Naive B cell (primary cell): ENCODE measurements around the gene METTL3. TPM values are rescaled to one million over a fixed set of nuclear protein-coding genes. Genes with fewer than 3 reads are reported as not detected.

Source experiments
- ATAC-seq, 2 donors: fragments of 150-1000 bp; cut with Tn5 transposase; 2 replicates each; pipeline ENCODE4 v1.10.0; 2021; ENCODE audit warnings: low read depth in 2 of 2, mild to moderate bottlenecking in 2 of 2, moderate library complexity in 2 of 2
- DNase-seq: peaks from one replicate; pipeline ENCODE4 v3.0.0; 2022
- H3K27ac Mint-ChIP-seq, 6 donors: one replicate each; pipeline ENCODE4 v1.8.0; 2020 to 2022; ENCODE audit warnings: mild to moderate bottlenecking in 6 of 6, mixed read lengths in 6 of 6, moderate library complexity in 5 of 6, inconsistent platforms in 2 of 6
- H3K27me3 Mint-ChIP-seq, 3 donors: one replicate each; pipeline ENCODE4 v1.8.0; 2021 to 2022; ENCODE audit warnings: mixed read lengths in 3 of 3, mild to moderate bottlenecking in 1 of 3
- H3K36me3 Mint-ChIP-seq, 2 donors: one replicate each; pipeline ENCODE4 v1.8.0; 2020 to 2022; ENCODE audit warnings: mixed read lengths in 2 of 2, inconsistent platforms in 1 of 2, mild to moderate bottlenecking in 1 of 2
- H3K4me1 Mint-ChIP-seq, 3 donors: one replicate each; pipeline ENCODE4 v1.8.0; 2020 to 2022; ENCODE audit warnings: mixed read lengths in 3 of 3, inconsistent platforms in 1 of 3, mild to moderate bottlenecking in 1 of 3, moderate library complexity in 1 of 3
- H3K4me3 Mint-ChIP-seq, 8 donors: one replicate each; pipeline ENCODE4 v1.8.0; 2020 to 2022; ENCODE audit warnings: mild to moderate bottlenecking in 8 of 8, mixed read lengths in 8 of 8, moderate library complexity in 8 of 8, inconsistent platforms in 2 of 8
- H3K9me3 Mint-ChIP-seq, 7 donors: one replicate each; pipeline ENCODE4 v1.8.0; 2020 to 2022; ENCODE audit warnings: mixed read lengths in 7 of 7, mild to moderate bottlenecking in 5 of 7, inconsistent platforms in 2 of 7, moderate library complexity in 1 of 7
- polyA plus RNA-seq, 6 donors: library from polyadenylated mRNA; unstranded; fragments of 300-500 nt; fragmentation: Illumina TruSeq; gene quantifications; one replicate each; pipeline ENCODE4 v1.2.3, GENCODE V29; 2021; ENCODE audit warnings: low read depth in 6 of 6

The METTL3 gene
- polyA plus RNA-seq, 6 donors from 2014 or later = 16.4 to 26.5 (median 24.5) TPM

DNA sequence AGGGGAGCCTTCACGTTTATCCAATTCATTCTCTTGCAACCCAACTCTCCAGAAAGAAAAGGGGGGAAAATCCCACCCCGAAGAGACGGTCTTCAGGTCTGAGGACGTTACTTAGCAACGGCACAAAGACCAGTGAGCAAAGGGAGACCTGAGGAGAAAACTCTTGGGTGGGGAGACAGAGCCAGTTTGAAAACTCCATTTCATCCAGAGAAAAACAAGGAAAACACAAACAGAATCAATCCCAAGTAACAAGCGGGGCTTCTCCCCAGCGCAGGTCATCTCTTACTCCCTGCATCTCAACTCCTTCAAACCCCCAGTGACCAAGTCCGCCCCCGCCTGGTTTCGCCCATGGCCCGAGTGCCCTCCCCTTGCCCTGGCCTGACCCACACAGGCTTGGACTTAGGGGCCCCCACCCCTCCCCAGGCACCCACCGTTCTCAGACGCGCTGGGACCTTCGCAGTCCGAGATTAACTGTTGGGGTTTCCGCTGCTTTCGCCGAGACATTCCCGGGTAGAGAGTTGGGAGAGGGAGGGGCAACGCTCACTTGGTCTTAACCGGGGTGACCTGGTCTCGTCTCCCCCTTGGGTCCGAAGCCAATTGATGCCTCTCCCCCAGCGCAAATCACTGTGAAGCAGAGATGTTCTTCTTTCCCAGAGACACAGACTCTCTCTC lies 25.4 kb upstream of the METTL3 start:
- H3K27ac Mint-ChIP-seq = peak overlapping the region in 1 of 6 donors; percentile 43
- H3K36me3 Mint-ChIP-seq = peaks cover 0 to 4% of the 10 kb centered on the region in 2 donors
- peaks cover 7 to 13% (median 8%) of the 10 kb centered on the region in 3 donors for H3K4me1 Mint-ChIP-seq
- no peaks in the 10 kb centered on the region for H3K9me3 Mint-ChIP-seq
- no peak for DNase-seq
- H3K27me3 Mint-ChIP-seq = peaks cover 63 to 75% (median 73%) of the 10 kb centered on the region in 3 donors
- ATAC-seq = peak in 1 of 2 donors; percentile 14
- peak overlapping the region in 5 of 8 donors; percentile 20 to 85 (median 29) for H3K4me3 Mint-ChIP-seq

DNA sequence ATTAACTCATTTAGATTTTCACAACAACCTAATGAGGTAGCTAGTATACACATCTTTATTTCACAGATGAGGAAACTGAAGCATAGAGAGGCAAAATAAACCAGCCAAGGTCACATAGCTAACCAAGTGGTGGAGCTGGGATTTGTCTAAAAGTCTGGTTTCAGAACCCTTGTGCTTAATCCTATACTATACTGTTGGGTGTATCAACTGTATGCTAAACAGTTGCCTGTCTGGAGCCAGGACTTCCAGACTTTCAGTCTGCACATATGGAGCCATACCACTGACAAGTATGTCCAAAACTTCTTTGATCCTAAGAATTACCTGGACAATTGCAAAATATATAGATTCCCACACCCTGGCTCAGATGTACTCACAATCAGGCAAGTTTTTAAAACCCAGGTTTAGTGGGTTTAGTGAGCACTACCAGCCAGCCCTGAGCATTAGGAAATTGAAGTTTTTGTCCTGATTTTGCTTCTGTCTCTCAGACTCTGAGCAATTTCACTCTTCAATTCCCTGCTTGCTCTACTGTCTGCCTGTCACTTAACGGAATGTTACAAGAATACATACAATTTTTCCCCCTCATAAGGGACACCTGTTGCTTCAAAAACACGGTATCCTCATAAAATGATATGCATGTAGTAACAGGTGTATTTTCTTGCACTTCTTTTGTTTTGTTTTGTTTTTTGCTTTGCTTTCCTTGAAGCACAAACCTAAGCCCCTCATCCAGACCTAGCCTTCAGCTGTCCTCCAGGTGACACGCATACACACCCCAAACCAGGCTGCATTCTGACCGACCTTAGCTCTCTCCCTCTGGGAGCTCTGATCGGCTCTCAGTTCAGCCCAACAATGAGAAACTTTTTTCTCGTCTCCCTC lies 24.6 kb upstream of the METTL3 start:
- H3K9me3 Mint-ChIP-seq = no peaks in the 10 kb centered on the region
- H3K27me3 Mint-ChIP-seq = peaks cover 63 to 75% (median 68%) of the 10 kb centered on the region in 3 donors
- H3K27ac Mint-ChIP-seq = no peak overlapping the region
- H3K36me3 Mint-ChIP-seq = peaks cover 0 to 4% of the 10 kb centered on the region in 2 donors
- H3K4me3 Mint-ChIP-seq = peak overlapping the region in 2 of 8 donors; percentile 30 to 65
- ATAC-seq (no peak), DNase-seq (no peak)
- peaks cover 7 to 13% (median 8%) of the 10 kb centered on the region in 3 donors for H3K4me1 Mint-ChIP-seq

DNA sequence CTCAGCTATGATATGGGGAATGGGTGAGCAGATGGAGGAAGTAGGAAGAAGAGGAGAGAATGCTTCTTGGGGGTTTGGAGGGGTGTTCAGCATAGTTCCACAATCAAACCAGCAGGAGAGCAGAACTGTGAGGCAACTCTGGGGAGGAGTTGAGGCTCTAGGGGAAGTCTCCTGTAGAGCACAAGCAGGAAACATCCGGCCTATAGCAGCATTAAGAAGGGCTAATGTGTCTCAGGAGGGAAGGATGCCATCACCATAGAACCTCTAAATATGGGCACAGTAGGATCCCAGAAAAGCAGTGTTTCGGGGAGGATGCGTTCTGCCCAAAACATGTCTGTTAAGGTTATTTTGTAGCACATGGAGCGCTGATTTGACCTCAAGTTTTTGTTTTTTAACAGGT lies 23.4 kb upstream of the METTL3 start:
- DNase-seq (no peak), ATAC-seq (no peak)

DNA sequence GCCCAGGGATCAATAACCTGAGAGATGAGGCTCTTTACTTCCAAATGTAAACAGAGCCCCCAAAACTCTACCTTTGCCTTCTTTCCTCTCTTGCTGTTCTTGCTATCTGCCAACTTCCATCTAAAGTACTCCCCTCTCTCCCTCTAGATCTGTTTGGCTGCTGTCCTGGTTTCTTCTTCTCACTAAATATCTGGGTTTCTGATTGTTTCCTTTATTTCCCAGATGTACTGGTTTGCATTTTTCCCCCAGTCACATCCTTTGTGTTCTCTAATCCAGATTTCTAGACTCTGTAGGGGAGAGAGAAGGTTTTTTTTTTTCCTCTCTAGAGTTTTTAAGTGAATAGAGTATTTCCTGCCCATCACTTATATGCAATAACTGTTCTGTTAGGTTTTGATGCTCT lies 22.2 kb upstream of the METTL3 start:
- Mint-ChIP-seq H3K36me3 (peaks cover 0 to 2% of the 10 kb centered on the region in 2 donors), H3K27me3 (peaks cover 51 to 57% (median 53%) of the 10 kb centered on the region in 3 donors), H3K4me1 (peaks cover 7 to 13% (median 8%) of the 10 kb centered on the region in 3 donors), H3K27ac (no peak overlapping the region), H3K9me3 (no peaks in the 10 kb centered on the region), H3K4me3 (no peak overlapping the region)
- ATAC-seq (no peak), DNase-seq (no peak)

More for the DNA sequence above, 23.4 kb upstream of the METTL3 start:
- peaks cover 59 to 70% (median 66%) of the 10 kb centered on the region in 3 donors for H3K27me3 Mint-ChIP-seq
- no peak overlapping the region for H3K4me3 Mint-ChIP-seq
- H3K36me3 Mint-ChIP-seq = peaks cover 0 to 4% of the 10 kb centered on the region in 2 donors
- H3K27ac Mint-ChIP-seq = no peak overlapping the region
- H3K4me1 Mint-ChIP-seq = peaks cover 7 to 13% (median 8%) of the 10 kb centered on the region in 3 donors
- no peaks in the 10 kb centered on the region for H3K9me3 Mint-ChIP-seq

DNA sequence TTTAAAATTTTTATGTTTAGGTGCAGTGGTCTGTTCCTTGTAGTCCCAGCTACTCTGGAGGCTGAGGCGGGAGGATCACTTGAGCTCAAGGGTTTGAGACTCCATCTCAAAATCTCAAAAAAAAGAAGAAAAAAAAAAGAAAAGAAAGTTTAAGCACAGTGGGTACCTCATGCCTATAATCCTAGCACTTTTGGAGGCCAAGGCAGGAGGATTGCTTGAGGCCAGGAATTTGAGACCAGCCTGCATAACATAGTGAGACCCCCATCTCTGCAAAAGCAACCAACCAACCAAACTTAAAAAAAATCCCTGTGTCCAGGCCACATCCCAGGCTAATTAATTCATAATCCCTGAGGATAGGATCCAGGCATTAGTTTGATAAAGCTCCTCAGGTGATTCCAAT lies 18.4 kb upstream of the METTL3 start:
- DNase-seq (no peak), ATAC-seq (no peak)
- Mint-ChIP-seq H3K4me1 (peaks cover 11 to 14% (median 13%) of the 10 kb centered on the region in 3 donors), H3K27ac (no peak overlapping the region), H3K27me3 (peaks cover 22 to 32% (median 22%) of the 10 kb centered on the region in 3 donors), H3K9me3 (peaks cover 0 to 1% (median 0%) of the 10 kb centered on the region in 7 donors), H3K36me3 (no peaks in the 10 kb centered on the region), H3K4me3 (no peak overlapping the region)

DNA sequence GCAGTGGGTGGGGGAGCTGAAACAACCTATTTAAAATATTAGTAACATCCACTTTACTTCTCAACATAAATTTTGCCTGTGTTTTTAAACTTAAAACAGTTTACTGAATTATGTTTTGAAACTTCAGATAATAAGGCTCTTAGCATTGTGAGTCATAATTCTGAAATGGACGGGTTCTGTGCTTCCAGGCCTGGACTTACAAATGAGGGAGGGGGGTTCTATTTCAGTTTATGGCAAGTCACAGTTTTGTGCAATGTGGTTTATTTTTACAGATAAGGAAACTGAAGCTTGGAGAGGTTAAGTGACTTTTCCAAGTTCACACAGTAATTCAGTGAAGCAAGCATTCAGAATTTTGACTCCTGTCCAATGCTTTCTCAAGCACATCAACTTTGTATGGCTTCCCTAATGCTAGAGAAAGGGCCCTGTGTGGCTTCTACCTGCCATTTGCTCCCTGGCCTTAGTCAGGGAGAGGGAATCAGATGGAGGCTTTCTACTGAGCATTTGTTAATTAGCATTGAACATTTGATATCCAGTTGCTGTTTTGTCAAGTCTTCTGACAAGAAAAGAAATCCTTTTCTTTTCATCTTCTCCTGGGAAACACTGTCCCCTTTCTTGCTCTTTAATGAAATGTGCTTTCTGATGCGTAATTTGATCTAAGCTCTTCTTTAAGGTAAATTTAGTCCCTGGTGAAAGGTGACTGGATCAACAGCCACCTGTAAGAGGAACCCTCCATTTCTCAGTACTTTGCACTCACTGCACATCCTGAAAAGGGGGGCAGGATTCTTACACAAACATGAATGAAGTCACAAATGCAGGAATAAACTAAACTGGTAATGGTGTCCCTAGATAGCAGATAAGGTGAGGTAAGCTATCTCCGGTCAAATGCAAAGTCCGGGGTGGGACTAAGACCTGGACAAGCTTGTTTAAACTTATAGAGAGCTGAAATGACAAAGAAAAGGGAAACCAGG lies 17.5 kb upstream of the METTL3 start:
- Mint-ChIP-seq H3K4me3 (peak overlapping the region in 1 of 8 donors; percentile 43), H3K9me3 (peaks cover 0 to 1% (median 0%) of the 10 kb centered on the region in 7 donors)
- no peak for ATAC-seq

DNA sequence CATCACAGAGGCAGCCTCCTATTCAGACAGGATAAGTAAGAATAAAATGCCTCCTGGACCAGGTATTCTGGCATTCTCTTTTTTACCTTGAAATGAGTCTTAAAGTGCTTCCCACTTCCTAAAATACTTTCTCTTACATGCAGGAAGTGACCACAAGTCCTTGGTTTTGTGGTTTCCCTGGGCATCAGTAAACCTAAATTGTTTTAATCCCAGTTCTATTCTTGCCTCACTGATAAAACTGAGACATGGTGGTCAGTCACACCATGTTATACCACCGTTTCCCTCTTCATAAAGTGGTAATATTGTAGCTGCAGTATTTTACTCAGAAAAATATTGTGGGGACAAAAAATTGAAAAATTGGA lies 16.2 kb upstream of the METTL3 start:
- peak overlapping the region in 2 of 6 donors; percentile 78 to 83 for H3K27ac Mint-ChIP-seq
- H3K27me3 Mint-ChIP-seq = peaks cover 9 to 23% (median 19%) of the 10 kb centered on the region in 3 donors
- no peak for DNase-seq
- peaks cover 0 to 1% (median 0%) of the 10 kb centered on the region in 7 donors for H3K9me3 Mint-ChIP-seq
- peaks cover 11 to 14% (median 13%) of the 10 kb centered on the region in 3 donors for H3K4me1 Mint-ChIP-seq
- no peaks in the 10 kb centered on the region for H3K36me3 Mint-ChIP-seq
- ATAC-seq = no peak
- H3K4me3 Mint-ChIP-seq = peak overlapping the region; percentile 75 to 95 (median 84)

More for the DNA sequence above, 17.5 kb upstream of the METTL3 start:
- peaks cover 15 to 24% (median 18%) of the 10 kb centered on the region in 3 donors for H3K27me3 Mint-ChIP-seq
- no peaks in the 10 kb centered on the region for H3K36me3 Mint-ChIP-seq
- H3K27ac Mint-ChIP-seq = peak overlapping the region in 1 of 6 donors; percentile 21
- no peak for DNase-seq
- peaks cover 11 to 14% (median 13%) of the 10 kb centered on the region in 3 donors for H3K4me1 Mint-ChIP-seq

DNA sequence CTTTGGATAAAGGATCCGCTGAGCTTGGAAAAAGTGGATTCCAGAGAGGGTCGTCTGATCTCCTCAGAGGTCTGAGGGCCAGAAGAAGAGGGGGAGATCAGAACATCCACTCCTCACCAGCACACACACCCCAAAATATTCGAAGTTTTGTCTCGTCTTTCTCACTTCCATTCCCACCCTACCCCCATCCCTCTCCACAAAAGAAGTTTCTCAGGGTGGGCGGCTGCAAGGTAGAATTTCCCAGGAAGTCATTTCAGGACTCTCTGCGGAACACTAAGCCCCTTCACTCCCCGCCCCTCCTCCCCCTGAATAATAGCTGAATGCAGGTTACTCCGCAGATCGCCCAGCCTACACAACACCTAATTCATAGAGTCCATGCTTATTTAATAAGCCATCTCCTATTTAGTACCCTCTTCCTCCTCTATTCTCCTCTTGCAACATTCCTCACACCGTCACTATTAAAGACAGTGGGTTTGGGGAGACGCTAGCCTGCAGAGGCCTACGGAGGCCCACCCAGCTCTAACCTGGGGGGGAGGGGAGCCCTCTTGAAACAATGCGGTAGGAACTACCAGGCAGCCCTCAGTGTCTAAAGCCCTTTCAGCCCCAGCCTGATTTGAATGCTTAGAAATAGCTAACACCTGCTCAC lies 15.7 kb upstream of the METTL3 start:
- no peak for DNase-seq
- no peak for ATAC-seq
- Mint-ChIP-seq H3K4me1 (peaks cover 11 to 14% (median 13%) of the 10 kb centered on the region in 3 donors), H3K4me3 (peak overlapping the region; percentile 75 to 95 (median 84)), H3K36me3 (no peaks in the 10 kb centered on the region), H3K9me3 (peaks cover 0 to 1% (median 0%) of the 10 kb centered on the region in 7 donors), H3K27ac (peak overlapping the region in 2 of 6 donors; percentile 78 to 83), H3K27me3 (peaks cover 4 to 22% (median 19%) of the 10 kb centered on the region in 3 donors)

DNA sequence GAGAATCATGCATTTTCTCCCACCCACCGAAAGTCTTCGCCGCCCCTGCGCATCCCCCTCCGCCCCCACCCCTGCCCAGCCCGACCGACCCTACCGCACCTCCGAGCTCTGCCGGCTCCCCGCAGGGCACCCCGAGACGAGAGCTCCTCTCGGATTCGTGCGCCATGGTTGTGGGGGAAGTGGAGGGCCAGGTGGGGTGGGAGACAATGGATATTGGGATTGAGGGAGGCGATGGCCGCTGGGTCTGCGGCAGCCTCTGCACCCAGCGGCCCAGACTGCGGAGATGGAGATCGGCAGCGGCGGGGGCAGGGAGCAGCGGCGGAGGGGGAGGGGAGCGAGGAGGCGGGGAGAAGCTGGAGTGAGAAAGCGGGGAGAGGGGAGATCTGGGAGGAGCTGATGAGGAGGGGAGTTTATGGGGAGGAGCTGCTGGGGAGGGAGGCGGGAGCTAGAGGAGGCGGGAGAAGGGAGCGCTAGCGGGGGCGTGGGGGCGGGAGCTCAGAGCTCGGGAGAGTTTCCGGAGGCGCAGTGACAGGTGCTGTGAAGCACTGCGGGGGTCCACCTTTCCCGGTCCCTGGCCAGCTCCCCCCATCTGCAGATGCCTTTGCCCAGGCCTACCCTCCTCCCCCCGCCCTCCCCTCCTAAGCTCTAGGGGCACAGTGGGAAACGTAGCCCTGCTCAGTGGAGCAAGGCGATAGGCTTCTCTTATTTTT lies 15.0 kb upstream of the METTL3 start, which contains the start of gene SALL2:
SALL2 (minus strand) TSS at position 385 of the 710 bp plus-strand sequence; CDS start at position 166, 219 bp downstream.
- H3K4me1 Mint-ChIP-seq = peaks cover 11 to 14% (median 13%) of the 10 kb centered on the region in 3 donors
- peak within 1 kb of the TSS in 3 of 6 donors; percentile 78 to 88 (median 83) for H3K27ac Mint-ChIP-seq
- H3K9me3 Mint-ChIP-seq = peaks cover 0 to 1% (median 0%) of the 10 kb centered on the region in 7 donors
- peak within 1 kb of the TSS; percentile 75 to 95 (median 84) for H3K4me3 Mint-ChIP-seq
- peaks cover 4 to 28% (median 18%) of the 10 kb centered on the region in 3 donors for H3K27me3 Mint-ChIP-seq
- no peaks in the 10 kb centered on the region for H3K36me3 Mint-ChIP-seq
- DNase-seq (peak; percentile 13), ATAC-seq (peak; percentile 56 to 58)

DNA sequence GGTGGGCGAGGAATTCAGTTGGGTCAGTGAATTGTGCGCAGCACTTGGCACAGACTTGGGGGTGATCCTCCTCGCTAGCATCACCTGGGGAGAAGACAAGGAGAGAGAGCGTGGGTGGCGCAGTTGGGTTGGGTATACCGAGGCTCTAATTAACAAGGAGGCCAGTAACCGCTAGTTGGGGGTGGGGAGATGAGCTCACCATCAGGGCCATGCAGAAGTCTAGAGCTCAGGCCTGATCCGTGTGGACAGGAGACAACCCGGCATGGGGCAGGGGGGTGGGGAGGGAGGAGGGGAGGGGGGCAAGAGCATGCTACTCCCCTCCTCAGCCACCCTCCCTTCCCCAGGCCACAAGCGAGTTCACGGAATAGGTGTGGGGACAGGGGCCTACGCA lies 14.4 kb upstream of the METTL3 start:
- peak in 1 of 2 donors; percentile 6 for ATAC-seq
- no peaks in the 10 kb centered on the region for H3K36me3 Mint-ChIP-seq
- H3K9me3 Mint-ChIP-seq = peaks cover 0 to 1% (median 0%) of the 10 kb centered on the region in 7 donors
- peaks cover 7 to 31% (median 18%) of the 10 kb centered on the region in 3 donors for H3K27me3 Mint-ChIP-seq
- DNase-seq = no peak
- H3K4me3 Mint-ChIP-seq = peak overlapping the region; percentile 68 to 95 (median 82)
- H3K27ac Mint-ChIP-seq = peak overlapping the region in 2 of 6 donors; percentile 57 to 88
- peaks cover 11 to 14% (median 13%) of the 10 kb centered on the region in 3 donors for H3K4me1 Mint-ChIP-seq
